Dendritic cell treated with granulocyte-macrophage colony-stimulating factor and Interleukin-4, amounts not matched to agents 40 ng/mL and 50 ng/mL, for 4 days (primary cell): Measurements from ENCODE around the gene PCDHGA12.

Experiments used
- H3K27ac Mint-ChIP-seq: one replicate; pipeline ENCODE4 v1.8.0; 2022; ENCODE audit warnings: mild to moderate bottlenecking, mixed read lengths
- H3K27me3 Mint-ChIP-seq: one replicate; pipeline ENCODE4 v1.8.0; 2022; ENCODE audit warnings: mild to moderate bottlenecking, mixed read lengths
- H3K36me3 Mint-ChIP-seq: one replicate; pipeline ENCODE4 v1.8.0; 2022; ENCODE audit warnings: low read depth, mixed read lengths
- H3K4me1 Mint-ChIP-seq: one replicate; pipeline ENCODE4 v1.8.0; 2022; ENCODE audit warnings: low read depth, mixed read lengths
- H3K4me3 Mint-ChIP-seq: one replicate; pipeline ENCODE4 v1.8.0; 2022; ENCODE audit warnings: mild to moderate bottlenecking, moderate library complexity, mixed read lengths
- H3K9me3 Mint-ChIP-seq: one replicate; pipeline ENCODE4 v1.8.0; 2022; ENCODE audit warnings: mixed read lengths
- intact Hi-C: fragments of 100-400 bp; cut with micrococcal nuclease; formaldehyde crosslinking; loops from one replicate; pipeline ENCODE4 v1.15.0; 2022

Gene PCDHGA12

DNA sequence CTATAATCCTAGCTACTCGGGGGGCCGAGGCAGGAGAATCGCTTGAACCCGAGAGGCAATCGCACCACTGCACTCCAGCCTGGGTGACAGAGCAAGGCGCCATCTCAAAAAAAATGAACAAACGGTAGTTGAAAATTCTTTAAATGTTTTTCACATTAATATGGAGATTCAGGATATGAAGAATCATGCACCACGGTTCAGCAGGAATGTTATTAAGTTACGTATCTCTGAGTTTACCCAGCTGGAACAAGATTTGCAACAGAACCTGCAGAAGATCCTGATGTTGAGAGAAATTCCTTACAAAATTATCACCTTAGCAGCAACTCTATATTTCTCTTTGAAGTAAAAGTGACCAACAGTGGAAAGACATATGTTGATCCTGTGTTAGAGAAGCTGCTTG lies 10.0 kb downstream of the PCDHGA12 start:
- H3K36me3 Mint-ChIP-seq, result no peaks in the 10 kb centered on the region
- no peak overlapping the region for H3K27ac Mint-ChIP-seq
- peaks cover 35% of the 10 kb centered on the region for H3K27me3 Mint-ChIP-seq
- no peak overlapping the region for H3K4me3 Mint-ChIP-seq
- no peaks in the 10 kb centered on the region for H3K9me3 Mint-ChIP-seq
- intact Hi-C loops, result no loop called here
- H3K4me1 Mint-ChIP-seq, result no peaks in the 10 kb centered on the region

DNA sequence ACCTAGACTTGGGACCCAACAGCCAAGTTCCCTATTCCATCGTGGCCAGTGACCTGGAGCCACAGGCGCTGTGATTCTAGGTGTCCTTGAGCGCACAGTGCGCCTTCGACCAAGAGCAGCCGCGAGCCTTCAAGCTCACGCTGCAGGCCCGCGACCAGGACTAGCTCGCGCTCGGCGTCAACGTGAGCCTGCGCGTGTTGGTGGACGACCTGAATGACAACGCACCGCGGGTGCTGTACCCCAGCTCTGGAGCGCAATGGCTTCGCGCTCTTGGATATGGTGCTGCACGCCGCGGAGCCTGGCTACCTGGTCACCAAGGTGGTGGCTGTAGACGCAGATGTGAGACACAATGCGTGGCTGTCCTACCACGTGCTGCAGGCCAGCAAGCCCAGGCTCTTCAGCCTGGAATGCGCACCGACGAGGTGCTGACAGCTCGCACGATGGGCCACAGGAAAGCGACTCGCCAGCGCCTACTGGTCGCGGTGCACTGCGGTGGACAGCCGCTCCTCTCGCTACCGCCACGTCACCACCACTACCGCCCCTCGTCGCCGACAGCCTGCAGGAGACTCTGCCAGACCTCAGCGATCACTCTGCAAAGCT lies 11.4 kb downstream of the PCDHGA12 start:
- H3K27me3 Mint-ChIP-seq, result peaks cover 36% of the 10 kb centered on the region
- no peaks in the 10 kb centered on the region for H3K9me3 Mint-ChIP-seq
- H3K4me3 Mint-ChIP-seq, result no peak overlapping the region
- intact Hi-C loops, result no loop called here
- H3K36me3 Mint-ChIP-seq, result no peaks in the 10 kb centered on the region
- no peak overlapping the region for H3K27ac Mint-ChIP-seq
- H3K4me1 Mint-ChIP-seq, result no peaks in the 10 kb centered on the region

GRCh38 chr5:141465351-141465750 lies 35.0 kb downstream of the PCDHGA12 start:
- Mint-ChIP-seq H3K4me1 (peaks cover 6% of the 10 kb centered on the region), H3K9me3 (no peaks in the 10 kb centered on the region), H3K36me3 (no peaks in the 10 kb centered on the region), H3K27ac (no peak overlapping the region), H3K4me3 (no peak overlapping the region), H3K27me3 (peaks cover 11% of the 10 kb centered on the region)
- intact Hi-C loops, result no loop called here

- Mint-ChIP-seq H3K9me3 (no peaks in the 10 kb centered on the region), H3K27ac (no peak within 1 kb of the TSS), H3K4me3 (peak within 1 kb of the TSS; percentile 75), H3K27me3 (peaks cover 62% of the 10 kb centered on the region), H3K36me3 (no peaks in the 10 kb centered on the region), H3K4me1 (peaks cover 23% of the 10 kb centered on the region)
- intact Hi-C loops, result no loop called here
These were observed 45.4 kb downstream of the PCDHGA12 start, which contains the start of gene PCDHGC3 for GRCh38 chr5:141475625-141476131. Gene PCDHGC3 (plus strand): TSS chr5:141475966. CDS start chr5:141476117, 151 bp downstream.

DNA sequence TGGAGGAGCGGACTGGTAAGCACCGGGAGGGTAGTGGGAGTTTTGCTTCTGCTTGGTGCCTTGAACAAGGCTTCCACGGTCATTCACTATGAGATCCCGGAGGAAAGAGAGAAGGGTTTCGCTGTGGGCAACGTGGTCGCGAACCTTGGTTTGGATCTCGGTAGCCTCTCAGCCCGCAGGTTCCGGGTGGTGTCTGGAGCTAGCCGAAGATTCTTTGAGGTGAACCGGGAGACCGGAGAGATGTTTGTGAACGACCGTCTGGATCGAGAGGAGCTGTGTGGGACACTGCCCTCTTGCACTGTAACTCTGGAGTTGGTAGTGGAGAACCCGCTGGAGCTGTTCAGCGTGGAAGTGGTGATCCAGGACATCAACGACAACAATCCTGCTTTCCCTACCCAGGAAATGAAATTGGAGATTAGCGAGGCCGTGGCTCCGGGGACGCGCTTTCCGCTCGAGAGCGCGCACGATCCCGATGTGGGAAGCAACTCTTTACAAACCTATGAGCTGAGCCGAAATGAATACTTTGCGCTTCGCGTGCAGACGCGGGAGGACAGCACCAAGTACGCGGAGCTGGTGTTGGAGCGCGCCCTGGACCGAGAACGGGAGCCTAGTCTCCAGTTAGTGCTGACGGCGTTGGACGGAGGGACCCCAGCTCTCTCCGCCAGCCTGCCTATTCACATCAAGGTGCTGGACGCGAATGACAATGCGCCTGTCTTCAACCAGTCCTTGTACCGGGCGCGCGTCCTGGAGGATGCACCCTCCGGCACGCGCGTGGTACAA lies 46.0 kb downstream of the PCDHGA12 start:
- no peak overlapping the region for H3K27ac Mint-ChIP-seq
- H3K4me3 Mint-ChIP-seq, result peak overlapping the region; percentile 75
- H3K27me3 Mint-ChIP-seq, result peaks cover 65% of the 10 kb centered on the region
- H3K4me1 Mint-ChIP-seq, result peaks cover 23% of the 10 kb centered on the region
- intact Hi-C loops, result no loop called here
- no peaks in the 10 kb centered on the region for H3K36me3 Mint-ChIP-seq
- H3K9me3 Mint-ChIP-seq, result no peaks in the 10 kb centered on the region

DNA sequence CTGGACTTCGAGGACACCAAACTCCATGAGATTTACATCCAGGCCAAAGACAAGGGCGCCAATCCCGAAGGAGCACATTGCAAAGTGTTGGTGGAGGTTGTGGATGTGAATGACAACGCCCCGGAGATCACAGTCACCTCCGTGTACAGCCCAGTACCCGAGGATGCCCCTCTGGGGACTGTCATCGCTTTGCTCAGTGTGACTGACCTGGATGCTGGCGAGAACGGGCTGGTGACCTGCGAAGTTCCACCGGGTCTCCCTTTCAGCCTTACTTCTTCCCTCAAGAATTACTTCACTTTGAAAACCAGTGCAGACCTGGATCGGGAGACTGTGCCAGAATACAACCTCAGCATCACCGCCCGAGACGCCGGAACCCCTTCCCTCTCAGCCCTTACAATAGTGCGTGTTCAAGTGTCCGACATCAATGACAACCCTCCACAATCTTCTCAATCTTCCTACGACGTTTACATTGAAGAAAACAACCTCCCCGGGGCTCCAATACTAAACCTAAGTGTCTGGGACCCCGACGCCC lies 46.8 kb downstream of the PCDHGA12 start:
- intact Hi-C loops, result no loop called here
- no peaks in the 10 kb centered on the region for H3K36me3 Mint-ChIP-seq
- H3K27me3 Mint-ChIP-seq, result peaks cover 69% of the 10 kb centered on the region
- no peaks in the 10 kb centered on the region for H3K9me3 Mint-ChIP-seq
- H3K4me3 Mint-ChIP-seq, result no peak overlapping the region
- no peak overlapping the region for H3K27ac Mint-ChIP-seq
- H3K4me1 Mint-ChIP-seq, result peaks cover 23% of the 10 kb centered on the region

- Mint-ChIP-seq H3K4me3 (no peak overlapping the region), H3K27me3 (peaks cover 73% of the 10 kb centered on the region), H3K9me3 (no peaks in the 10 kb centered on the region), H3K36me3 (no peaks in the 10 kb centered on the region), H3K4me1 (peaks cover 23% of the 10 kb centered on the region), H3K27ac (no peak overlapping the region)
- intact Hi-C loops, result no loop called here
These were observed 47.5 kb downstream of the PCDHGA12 start for GRCh38 chr5:141477815-141478214.

- no peaks in the 10 kb centered on the region for H3K9me3 Mint-ChIP-seq
- no peak overlapping the region for H3K4me3 Mint-ChIP-seq
- peaks cover 23% of the 10 kb centered on the region for H3K4me1 Mint-ChIP-seq
- H3K27ac Mint-ChIP-seq, result no peak overlapping the region
- intact Hi-C loops, result no loop called here
- H3K36me3 Mint-ChIP-seq, result no peaks in the 10 kb centered on the region
- H3K27me3 Mint-ChIP-seq, result peaks cover 78% of the 10 kb centered on the region
These were observed 48.1 kb downstream of the PCDHGA12 start for GRCh38 chr5:141478321-141478945.

- H3K27ac Mint-ChIP-seq, result no peak overlapping the region
- H3K4me1 Mint-ChIP-seq, result peaks cover 26% of the 10 kb centered on the region
- intact Hi-C loops, result no loop called here
- no peak overlapping the region for H3K4me3 Mint-ChIP-seq
- no peaks in the 10 kb centered on the region for H3K36me3 Mint-ChIP-seq
- no peaks in the 10 kb centered on the region for H3K9me3 Mint-ChIP-seq
- H3K27me3 Mint-ChIP-seq, result peaks cover 80% of the 10 kb centered on the region
These were observed 49.5 kb downstream of the PCDHGA12 start for GRCh38 chr5:141479776-141480175.
